Measurements from ENCODE around the gene RAPGEF2. TPM values are rescaled to one million over a fixed set of nuclear protein-coding genes. Genes with fewer than 3 reads are reported as not detected.

The RAPGEF2 gene
- total RNA-seq, 4 donors from 2014 or later: 60.2 to 109 (median 79.7) TPM

GRCh38 chr4:159298502-159298901 is 195.6 kb downstream of the RAPGEF2 start:
- intact Hi-C loops (cut with DNase I): no loop called here

GRCh38 chr4:159303435-159303834 is 200.6 kb downstream of the RAPGEF2 start:
- no peak for DNase-seq
- intact Hi-C loops (cut with DNase I): no loop called here
- Histone ChIP-seq H3K36me3 (no peaks in the 10 kb centered on the region), H3K27me3 (no peaks in the 10 kb centered on the region), H3K9me3 (no peaks in the 10 kb centered on the region), H3K27ac (no peak overlapping the region), H3K4me3 (replicated peaks in 1 of 3) (no peak overlapping the region), H3K4me1 (peaks cover 0 to 7% of the 10 kb centered on the region in 2 donors)
- WGBS, 2 donors: 94 to 95% methylated on average over 4 of the region's 4 CpGs
- TF ChIP-seq CTCF (IDR thresholded peaks at IDR 0.05): no peak
- no peak for TF ChIP-seq POLR2A (IDR thresholded peaks at IDR 0.05)

More at GRCh38 chr4:159298502-159298901, 195.6 kb downstream of the RAPGEF2 start:
- H3K27me3 ChIP-seq: no peaks in the 10 kb centered on the region
- no peaks in the 10 kb centered on the region for H3K36me3 ChIP-seq
- TF ChIP-seq POLR2A (IDR thresholded peaks at IDR 0.05) (no peak), CTCF (IDR thresholded peaks at IDR 0.05) (no peak)
- WGBS, 2 donors: 49 to 58% methylated on average over 4 of the region's 4 CpGs
- peaks cover 0 to 6% of the 10 kb centered on the region in 2 donors for H3K4me1 ChIP-seq
- H3K9me3 ChIP-seq: no peaks in the 10 kb centered on the region
- no peak overlapping the region for H3K27ac ChIP-seq
- no peak overlapping the region for H3K4me3 ChIP-seq (replicated peaks in 1 of 3)
- DNase-seq: no peak

- WGBS, 2 donors: 95% methylated on average over 2 of the region's 2 CpGs
- TF ChIP-seq POLR2A (IDR thresholded peaks at IDR 0.05): no peak
- no peak for TF ChIP-seq CTCF (IDR thresholded peaks at IDR 0.05)
Observed at GRCh38 chr4:159305129-159305528, 202.2 kb downstream of the RAPGEF2 start.

GRCh38 chr4:159307929-159308328 is 205.1 kb downstream of the RAPGEF2 start:
- 79 to 87% methylated on average over 2 of the region's 2 CpGs for WGBS, 2 donors
- H3K4me1 ChIP-seq: peaks cover 14 to 16% of the 10 kb centered on the region in 2 donors
- no peak overlapping the region for H3K4me3 ChIP-seq (replicated peaks in 1 of 3)
- TF ChIP-seq POLR2A (IDR thresholded peaks at IDR 0.05) (no peak), CTCF (IDR thresholded peaks at IDR 0.05) (no peak)
- intact Hi-C loops (cut with DNase I): no loop called here
- no peaks in the 10 kb centered on the region for H3K9me3 ChIP-seq
- H3K36me3 ChIP-seq: no peaks in the 10 kb centered on the region
- DNase-seq: no peak
- H3K27ac ChIP-seq: no peak overlapping the region
- H3K27me3 ChIP-seq: no peaks in the 10 kb centered on the region

More at GRCh38 chr4:159305129-159305528, 202.2 kb downstream of the RAPGEF2 start:
- intact Hi-C loops (cut with DNase I): no loop called here
- Histone ChIP-seq H3K36me3 (no peaks in the 10 kb centered on the region), H3K27me3 (no peaks in the 10 kb centered on the region), H3K9me3 (no peaks in the 10 kb centered on the region), H3K4me3 (replicated peaks in 1 of 3) (no peak overlapping the region), H3K27ac (no peak overlapping the region), H3K4me1 (peaks cover 0 to 9% of the 10 kb centered on the region in 2 donors)
- no peak for DNase-seq

GRCh38 chr4:159308566-159309340 is 205.9 kb downstream of the RAPGEF2 start:
- H3K27ac ChIP-seq: no peak overlapping the region
- H3K4me1 ChIP-seq: peaks cover 14 to 16% of the 10 kb centered on the region in 2 donors
- intact Hi-C loops (cut with DNase I): no loop called here
- no peak overlapping the region for H3K4me3 ChIP-seq (replicated peaks in 1 of 3)
- H3K9me3 ChIP-seq: no peaks in the 10 kb centered on the region
- no peak for DNase-seq
- no peaks in the 10 kb centered on the region for H3K36me3 ChIP-seq
- 51 to 56% methylated on average over 4 of the region's 4 CpGs for WGBS, 2 donors
- no peaks in the 10 kb centered on the region for H3K27me3 ChIP-seq
- TF ChIP-seq CTCF (IDR thresholded peaks at IDR 0.05): no peak
- no peak for TF ChIP-seq POLR2A (IDR thresholded peaks at IDR 0.05)

All from thyroid gland (tissue), 4 donors.